IMR-90 (cell line): ENCODE data around the gene KIFAP3. TPM values are rescaled to one million over a fixed set of nuclear protein-coding genes. Genes with fewer than 3 reads are reported as not detected.

ENCODE experiments used
- ATAC-seq: fragments of 200-7000 bp; cut with Tn5 transposase; 2 replicates; pipeline ENCODE4 v1.9.1; 2020; ENCODE audit warnings: low read depth, mild to moderate bottlenecking, moderate library complexity
- BruUV-seq: library from RNA; stranded (reverse); fragments of 400-500 nt; replicated peaks from 2 replicates; lab custom pipeline; 2021; lab: Mats Ljungman, UMichigan
- CTCF ChIA-PET: fragments of 300-600 bp; formaldehyde crosslinking; extraction: SDS; loops from one replicate; lab custom pipeline; 2021; ENCODE audit warnings: antibody characterized with exemption; lab: Yijun Ruan, JAX
- POLR2A ChIA-PET: fragments of 300-600 bp; sonication (Branson Sonifier 250); formaldehyde crosslinking; loops from one replicate; lab custom pipeline; 2022; ENCODE audit warnings: antibody characterized with exemption; ENCODE audit not compliant: unreplicated experiment; lab: Charles Lee
- DNase-seq: peaks from one replicate; pipeline ENCODE4 v3.0.0; 2013
- H2AFZ ChIP-seq: replicated peaks from 2 replicates; pipeline ENCODE3; 2013; ENCODE audit warnings: low read length, mild to moderate bottlenecking; ENCODE audit not compliant: poor library complexity
- H2AK5ac ChIP-seq: 2 replicates; pipeline ENCODE4 v1.6.1; 2013; ENCODE audit warnings: low read depth, low read length, inconsistent platforms
- H2AK9ac ChIP-seq: replicated peaks from 2 replicates; pipeline ENCODE3; 2013; ENCODE audit warnings: mild to moderate bottlenecking, low read depth, low read length, moderate library complexity; ENCODE audit not compliant: poor library complexity
- H2BK120ac ChIP-seq: 2 replicates; pipeline ENCODE4 v1.6.1; 2013; ENCODE audit warnings: low read depth, low read length, inconsistent platforms
- H2BK15ac ChIP-seq: 3 replicates; pipeline ENCODE4 v1.6.1; 2013; ENCODE audit warnings: low read depth, low read length, inconsistent platforms
- H2BK20ac ChIP-seq: 2 replicates; pipeline ENCODE4 v1.6.1; 2013; ENCODE audit warnings: low read depth, mild to moderate bottlenecking, inconsistent platforms, low read length, moderate library complexity
- H2BK5ac ChIP-seq: 2 replicates; pipeline ENCODE4 v1.6.1; 2013; ENCODE audit warnings: mild to moderate bottlenecking, low read depth, low read length, inconsistent platforms; ENCODE audit not compliant: poor library complexity, severe bottlenecking
- H3K14ac ChIP-seq: replicated peaks from 2 replicates; pipeline ENCODE4 v1.6.1; 2013; ENCODE audit warnings: low read depth, low read length, inconsistent platforms
- H3K18ac ChIP-seq: 2 replicates; pipeline ENCODE4 v1.6.1; 2013; ENCODE audit warnings: low read depth, low read length, control low read depth
- H3K23ac ChIP-seq: 2 replicates; pipeline ENCODE4 v1.6.1; 2013; ENCODE audit warnings: low read depth, low read length, inconsistent platforms
- H3K27ac ChIP-seq: 2 replicates; pipeline ENCODE4 v1.5.1; 2013; ENCODE audit warnings: mild to moderate bottlenecking, control low read depth, low read length; ENCODE audit not compliant: insufficient read depth
- H3K27me3 ChIP-seq: 2 replicates; pipeline ENCODE4 v1.6.1; 2013; ENCODE audit warnings: low read length; ENCODE audit not compliant: control insufficient read depth, insufficient read depth
- H3K36me3 ChIP-seq: 2 replicates; pipeline ENCODE4 v1.6.1; 2013; ENCODE audit warnings: low read length, mixed read lengths; ENCODE audit not compliant: control insufficient read depth, insufficient read depth
- H3K4ac ChIP-seq: 2 replicates; pipeline ENCODE4 v1.6.1; 2013; ENCODE audit warnings: low read depth, low read length, inconsistent platforms
- H3K4me1 ChIP-seq: 2 replicates; pipeline ENCODE4 v1.6.1; 2013; ENCODE audit warnings: low read length, mixed read lengths; ENCODE audit not compliant: control insufficient read depth, insufficient read depth
- H3K4me2 ChIP-seq: 2 replicates; pipeline ENCODE4 v1.6.1; 2013; ENCODE audit warnings: low read depth, mild to moderate bottlenecking, control low read depth, low read length, moderate library complexity
- H3K4me3 ChIP-seq: 2 replicates; pipeline ENCODE4 v1.5.1; 2013; ENCODE audit warnings: low read depth, mild to moderate bottlenecking, control low read depth, low read length, moderate library complexity; ENCODE audit not compliant: insufficient read depth
- H3K56ac ChIP-seq: 2 replicates; pipeline ENCODE4 v1.6.1; 2013; ENCODE audit warnings: low read length, inconsistent platforms; ENCODE audit not compliant: insufficient read depth; ENCODE audit errors: extremely low read depth
- H3K79me1 ChIP-seq, 2 experiments: 2 replicates each; pipeline ENCODE4 v1.6.1; 2013; ENCODE audit warnings: low read length in 2 of 2, inconsistent platforms in 1 of 2, low read depth in 1 of 2
- H3K9ac ChIP-seq: 2 replicates; pipeline ENCODE4 v1.6.1; 2013; ENCODE audit warnings: low read depth, low read length, control low read depth
- H3K9me1 ChIP-seq: 2 replicates; pipeline ENCODE4 v1.6.1; 2013; ENCODE audit warnings: low read length, inconsistent platforms; ENCODE audit not compliant: insufficient read depth
- H3K9me3 ChIP-seq: 2 replicates; pipeline ENCODE4 v1.6.1; 2013; ENCODE audit warnings: low read length; ENCODE audit not compliant: control insufficient read depth, insufficient read depth
- H4K20me1 ChIP-seq: 2 replicates; pipeline ENCODE4 v1.6.1; 2013; ENCODE audit warnings: low read length, inconsistent platforms; ENCODE audit not compliant: insufficient read depth
- H4K5ac ChIP-seq: 2 replicates; pipeline ENCODE4 v1.6.1; 2013; ENCODE audit warnings: mild to moderate bottlenecking, low read depth, low read length, control low read depth
- H4K8ac ChIP-seq, 2 experiments: 2 replicates each; pipeline ENCODE4 v1.6.1; 2013; ENCODE audit warnings: low read depth in 2 of 2, low read length in 2 of 2, control low read depth in 1 of 2, inconsistent platforms in 1 of 2
- H4K91ac ChIP-seq: 2 replicates; pipeline ENCODE4 v1.6.1; 2013; ENCODE audit warnings: low read depth, low read length, inconsistent platforms; ENCODE audit not compliant: insufficient read depth
- CEBPB ChIP-seq: IDR thresholded peaks from 2 replicates; pipeline ENCODE4 v1.6.1; 2012; ENCODE audit warnings: low read depth, low read length, improper control_type of control experiment
- FOS ChIP-seq: fragments of 150-350 bp; IDR thresholded peaks from 2 replicates; pipeline ENCODE4 v1.6.1; 2016; ENCODE audit warnings: low read depth, low read length
- MAFK ChIP-seq: IDR thresholded peaks from 2 replicates; pipeline ENCODE4 v1.6.1; 2012; ENCODE audit warnings: low read depth, low read length, improper control_type of control experiment
- MAZ ChIP-seq: IDR thresholded peaks from 2 replicates; pipeline ENCODE4 v1.6.1; 2012; ENCODE audit warnings: low read depth, mild to moderate bottlenecking, low read length, improper control_type of control experiment, moderate library complexity, borderline replicate concordance
- NFE2L2 ChIP-seq: fragments of 150-350 bp; IDR thresholded peaks from 2 replicates; pipeline ENCODE4 v1.6.1; 2016; ENCODE audit warnings: low read depth, mild to moderate bottlenecking, low read length
- RFX5 ChIP-seq: IDR thresholded peaks from 2 replicates; pipeline ENCODE4 v1.8.0; 2012; ENCODE audit warnings: low read depth, mild to moderate bottlenecking, low read length, moderate library complexity
- SMC3 ChIP-seq: fragments of 150-350 bp; IDR thresholded peaks from 2 replicates; pipeline ENCODE4 v1.6.1; 2016; ENCODE audit warnings: low read depth, mild to moderate bottlenecking, antibody characterized with exemption, low read length, moderate library complexity
- USF2 ChIP-seq: fragments of 150-350 bp; IDR thresholded peaks from 2 replicates; pipeline ENCODE4 v1.6.1; 2017; ENCODE audit warnings: mild to moderate bottlenecking, antibody characterized with exemption, low read length, low read depth
- WGBS, 2 experiments: methylation state at CpG; one replicate each; pipeline versions ENCODE4 v1.1.5 to v1.1.7; 2013; ENCODE audit warnings: missing lambda C conversion rate in 2 of 2; ENCODE audit not compliant: insufficient read length in 1 of 2; ENCODE audit errors: extremely low coverage in 2 of 2; 5-methylcytosine and 5-hydroxymethylcytosine counted together
- dilution Hi-C: fragments of 300-500 bp; cut with HindIII; formaldehyde crosslinking; loops from one replicate; pipeline ENCODE4 v1.14.3; 2018; ENCODE audit warnings: low sequenced_read_pairs; ENCODE audit not compliant: unreplicated experiment
- in situ Hi-C: fragments of 300-500 bp; cut with MboI; formaldehyde crosslinking; loops from 3 replicates; pipeline ENCODE4 v1.14.3; 2019; ENCODE audit warnings: low sequenced_read_pairs, inconsistent platforms, mixed read lengths
- intact Hi-C: fragments of 100-400 bp; cut with micrococcal nuclease; formaldehyde crosslinking; loops from 2 replicates; pipeline ENCODE4 v1.10.0; 2022
- polyA plus RNA-seq, 3 experiments: library from polyadenylated mRNA; depleted of rRNA; stranded (reverse); fragments of >200 nt; gene quantifications; 2 replicates each; pipeline ENCODE4 v1.2.3, GENCODE V29; 2012; ENCODE audit warnings: low replicate concordance in 1 of 3
- total RNA-seq: library from RNA; depleted of rRNA; stranded (reverse); fragments of >200 nt; gene quantifications from 2 replicates; pipeline ENCODE4 v1.2.3, GENCODE V29; 2012
- TF ChIP-seq, protein P1 (sequence below): conservative IDR thresholded peaks from 2 replicates; pipeline ENCODE4 v1.5.1; 2012; ENCODE audit warnings: mild to moderate bottlenecking, low read depth, low read length, improper control_type of control experiment
- TF ChIP-seq, protein P2 (sequence below): fragments of 150-350 bp; IDR thresholded peaks from 2 replicates; pipeline ENCODE4 v1.6.1; 2016; ENCODE audit warnings: low read depth, mild to moderate bottlenecking, low read length, moderate library complexity, borderline replicate concordance

KIFAP3 gene
- total and polyA plus RNA-seq, 2 of the 4 experiments (the other 2 are of a cell fraction), result 10.5 to 10.9 TPM

DNA sequence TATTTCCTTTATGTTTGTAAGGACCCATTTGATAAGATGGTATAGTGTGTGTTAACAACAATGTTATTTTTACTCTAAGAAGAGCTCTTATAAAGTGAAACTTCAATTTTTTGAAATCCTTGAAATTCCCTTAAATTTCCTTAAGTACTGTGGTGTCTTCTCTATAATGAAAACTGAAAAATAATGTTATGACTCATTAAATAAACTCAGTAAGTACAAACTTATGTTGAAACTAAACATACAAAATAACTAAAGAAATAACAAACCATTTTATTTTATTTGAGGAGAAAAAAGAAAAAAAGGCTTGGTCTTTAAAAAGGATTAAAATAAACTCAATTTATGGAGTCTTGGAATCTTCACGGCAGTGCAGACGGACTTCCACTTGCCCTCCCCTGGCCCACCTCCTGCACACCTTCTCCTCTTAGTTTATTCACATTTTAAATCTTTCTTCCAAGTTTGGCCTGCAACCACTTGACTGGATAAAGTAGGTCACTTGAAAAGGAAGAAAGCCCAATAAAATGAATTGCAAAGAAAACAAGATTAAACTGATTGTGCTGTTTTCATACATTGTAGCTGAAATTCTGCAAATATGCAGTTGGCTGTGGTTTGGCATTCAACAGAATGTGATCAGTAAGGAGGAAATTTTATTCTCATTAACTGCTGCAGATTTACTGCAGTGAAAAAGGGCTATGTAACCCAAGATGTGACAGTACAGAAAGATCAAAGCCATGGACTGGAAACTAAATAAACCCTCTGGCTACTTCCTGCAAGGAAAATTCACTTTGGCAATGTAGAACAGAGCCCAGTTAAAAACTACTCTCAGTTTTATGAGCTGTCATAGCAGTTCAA is 132.3 kb downstream of the KIFAP3 start (continued):
- TF ChIP-seq MAZ, result no peak

DNA sequence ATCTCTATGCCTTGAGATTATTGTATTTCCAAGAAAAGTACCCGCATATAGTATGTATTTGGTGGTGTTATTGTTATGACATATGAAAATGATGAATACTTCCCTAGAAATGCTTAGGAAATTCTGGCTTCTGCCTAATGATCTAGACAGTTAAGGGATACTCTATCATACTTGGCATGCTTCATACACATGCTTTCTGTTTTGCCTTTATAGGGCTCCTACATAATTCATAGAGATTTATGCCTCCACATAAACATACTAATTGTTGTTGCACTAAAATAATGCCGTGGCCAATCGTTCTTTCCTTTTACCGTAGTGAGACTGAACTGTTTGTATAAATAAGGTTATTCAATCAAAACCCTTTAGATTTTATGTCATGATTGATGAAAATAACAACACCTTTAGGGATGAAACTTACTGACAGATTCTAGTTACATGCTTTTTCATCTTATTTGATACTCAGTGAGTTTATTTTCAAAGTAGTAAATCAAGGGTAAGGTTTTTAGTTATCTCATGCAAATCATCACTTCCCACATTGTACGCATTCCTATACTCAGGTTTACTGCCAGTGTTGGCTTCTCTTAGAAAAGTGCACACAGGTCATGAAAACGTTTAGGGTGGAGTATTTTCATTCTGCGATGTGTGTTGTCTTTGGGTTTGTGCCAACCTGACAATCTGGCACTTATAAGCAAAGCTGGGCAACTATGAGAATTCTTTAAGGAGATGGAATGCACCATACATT is 140.3 kb downstream of the KIFAP3 start:
- CTCF ChIA-PET, result interaction anchor here (1.0 kb wide), 1 partner anchor 994 kb away, joined by 3 read pairs; no protein-coding TSS in a partner anchor
- TF ChIP-seq NFE2L2, result no peak
- TF ChIP-seq, protein P1, sequence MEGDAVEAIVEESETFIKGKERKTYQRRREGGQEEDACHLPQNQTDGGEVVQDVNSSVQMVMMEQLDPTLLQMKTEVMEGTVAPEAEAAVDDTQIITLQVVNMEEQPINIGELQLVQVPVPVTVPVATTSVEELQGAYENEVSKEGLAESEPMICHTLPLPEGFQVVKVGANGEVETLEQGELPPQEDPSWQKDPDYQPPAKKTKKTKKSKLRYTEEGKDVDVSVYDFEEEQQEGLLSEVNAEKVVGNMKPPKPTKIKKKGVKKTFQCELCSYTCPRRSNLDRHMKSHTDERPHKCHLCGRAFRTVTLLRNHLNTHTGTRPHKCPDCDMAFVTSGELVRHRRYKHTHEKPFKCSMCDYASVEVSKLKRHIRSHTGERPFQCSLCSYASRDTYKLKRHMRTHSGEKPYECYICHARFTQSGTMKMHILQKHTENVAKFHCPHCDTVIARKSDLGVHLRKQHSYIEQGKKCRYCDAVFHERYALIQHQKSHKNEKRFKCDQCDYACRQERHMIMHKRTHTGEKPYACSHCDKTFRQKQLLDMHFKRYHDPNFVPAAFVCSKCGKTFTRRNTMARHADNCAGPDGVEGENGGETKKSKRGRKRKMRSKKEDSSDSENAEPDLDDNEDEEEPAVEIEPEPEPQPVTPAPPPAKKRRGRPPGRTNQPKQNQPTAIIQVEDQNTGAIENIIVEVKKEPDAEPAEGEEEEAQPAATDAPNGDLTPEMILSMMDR, result no peak
- no peak for TF ChIP-seq CEBPB
- no peak for TF ChIP-seq USF2
- TF ChIP-seq, protein P2, sequence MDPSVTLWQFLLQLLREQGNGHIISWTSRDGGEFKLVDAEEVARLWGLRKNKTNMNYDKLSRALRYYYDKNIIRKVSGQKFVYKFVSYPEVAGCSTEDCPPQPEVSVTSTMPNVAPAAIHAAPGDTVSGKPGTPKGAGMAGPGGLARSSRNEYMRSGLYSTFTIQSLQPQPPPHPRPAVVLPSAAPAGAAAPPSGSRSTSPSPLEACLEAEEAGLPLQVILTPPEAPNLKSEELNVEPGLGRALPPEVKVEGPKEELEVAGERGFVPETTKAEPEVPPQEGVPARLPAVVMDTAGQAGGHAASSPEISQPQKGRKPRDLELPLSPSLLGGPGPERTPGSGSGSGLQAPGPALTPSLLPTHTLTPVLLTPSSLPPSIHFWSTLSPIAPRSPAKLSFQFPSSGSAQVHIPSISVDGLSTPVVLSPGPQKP, result no peak
- TF ChIP-seq SMC3, result no peak
- TF ChIP-seq MAFK, result no peak
- TF ChIP-seq FOS, result no peak
- TF ChIP-seq RFX5, result no peak

More for the DNA sequence above, 140.3 kb downstream of the KIFAP3 start:
- ATAC-seq (no peak), DNase-seq (no peak)
- H4K8ac ChIP-seq, result no peak overlapping the region
- POLR2A ChIA-PET, result no interaction called here
- no peak overlapping the region for H3K4me3 ChIP-seq
- no peaks in the 10 kb centered on the region for H3K9me3 ChIP-seq
- no peak overlapping the region for H4K5ac ChIP-seq
- no peaks in the 10 kb centered on the region for H3K36me3 ChIP-seq
- H2AK9ac ChIP-seq, result no peak overlapping the region
- H3K9me1 ChIP-seq, result no peaks in the 10 kb centered on the region
- no peaks in the 10 kb centered on the region for H4K20me1 ChIP-seq
- peaks cover 2% of the 10 kb centered on the region for H3K4me1 ChIP-seq
- in situ Hi-C loops, result loop anchor here (25.0 kb wide), 2 partner anchors 728 to 828 kb away; partner anchors contain the start of gene PRRX1
- H2AK5ac ChIP-seq, result no peak overlapping the region
- no peak overlapping the region for H3K56ac ChIP-seq
- no peaks in the 10 kb centered on the region for H3K27me3 ChIP-seq
- dilution Hi-C loops, result no loop called here
- H2BK20ac ChIP-seq, result no peak overlapping the region
- no peak overlapping the region for H3K23ac ChIP-seq
- H3K27ac ChIP-seq, result no peak overlapping the region
- H3K14ac ChIP-seq, result no peak overlapping the region
- H3K18ac ChIP-seq, result no peak overlapping the region
- no peak overlapping the region for H2AFZ ChIP-seq
- no TSS peak for BruUV-seq
- no peak overlapping the region; the same call in 1 of the 2 replicates for H3K4me2 ChIP-seq
- intact Hi-C loops, result no loop called here
- no peak overlapping the region for H2BK120ac ChIP-seq
- no peak overlapping the region for H4K91ac ChIP-seq
- WGBS, 2 experiments, result no CpG with 5 or more reads among the region's 7 CpGs
- H3K79me1 ChIP-seq, result no peaks in the 10 kb centered on the region
- no peak overlapping the region for H2BK15ac ChIP-seq
- no peak overlapping the region for H3K4ac ChIP-seq
- H2BK5ac ChIP-seq, result no peak overlapping the region
- H3K9ac ChIP-seq, result no peak overlapping the region
